Measurements from ENCODE around the gene HS1BP3. TPM values are rescaled to one million over a fixed set of nuclear protein-coding genes. Genes with fewer than 3 reads are reported as not detected.

The HS1BP3 gene
- total and polyA plus RNA-seq, 10 donors = 8.8 to 38.0 (median 25.9) TPM

DNA sequence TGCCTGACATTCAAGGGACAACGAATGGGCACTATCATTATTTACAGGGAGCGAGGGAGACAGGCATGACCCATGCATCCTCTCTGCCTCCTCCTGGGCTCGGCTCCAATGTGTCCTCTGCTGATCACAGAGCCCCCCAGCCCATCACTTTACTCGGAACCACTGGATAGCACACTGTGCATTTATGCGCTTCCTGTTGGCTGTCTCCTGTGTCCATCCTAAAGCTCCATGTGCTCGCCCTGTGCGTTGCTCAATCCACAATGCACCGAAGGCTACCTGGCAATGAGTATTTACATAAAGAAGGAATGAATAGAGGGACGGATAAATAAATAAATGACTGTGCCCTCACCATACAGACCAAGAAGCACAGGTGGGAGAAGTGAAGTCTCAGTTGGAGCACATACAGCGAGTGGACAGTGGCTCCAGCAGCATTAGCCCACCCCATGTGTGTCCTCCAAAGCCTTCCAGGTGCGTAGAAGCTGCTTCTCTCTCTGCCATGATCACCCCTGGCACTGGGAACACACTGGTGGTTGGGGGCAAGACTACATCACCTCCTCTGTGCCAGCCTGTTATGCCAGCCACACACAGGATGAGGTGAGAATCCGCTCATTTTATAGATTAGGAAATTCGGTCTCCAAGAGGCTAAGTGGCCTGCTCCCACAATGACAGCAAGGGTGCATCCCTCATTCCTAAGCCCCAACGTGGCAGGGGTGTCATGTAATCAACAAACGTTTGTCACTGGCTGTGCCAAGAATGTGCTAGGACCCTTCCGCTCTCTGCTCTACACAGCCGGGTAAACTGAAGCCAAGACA is 13.7 kb upstream of the HS1BP3 start:
- peaks cover 0 to 100% (median 73%) of the 10 kb centered on the region in 7 donors for H3K27me3 ChIP-seq (replicated peaks in 1 of 7)
- WGBS, 5 donors = 33 to 44% (median 38%) methylated on average over 12 to 17 of the region's 17 CpGs
- peaks cover 18 to 52% (median 36%) of the 10 kb centered on the region in 6 donors for H3K4me1 ChIP-seq
- peak; percentile 70 for DNase-seq
- H3K36me3 ChIP-seq = no peaks in the 10 kb centered on the region
- H3K9me3 ChIP-seq = no peaks in the 10 kb centered on the region
- peak overlapping the region in 1 of 8 donors; percentile 74 for H3K4me3 ChIP-seq
- H3K27ac ChIP-seq = no peak overlapping the region
- intact Hi-C loops (cut with DNase I; ENCODE audit: low total_unique reads) = no loop called here
- TF ChIP-seq POLR2A (IDR thresholded peaks at IDR 0.05) = no peak
- no peak for TF ChIP-seq POLR2AphosphoS5 (IDR thresholded peaks at IDR 0.05)
- TF ChIP-seq, protein P1, sequence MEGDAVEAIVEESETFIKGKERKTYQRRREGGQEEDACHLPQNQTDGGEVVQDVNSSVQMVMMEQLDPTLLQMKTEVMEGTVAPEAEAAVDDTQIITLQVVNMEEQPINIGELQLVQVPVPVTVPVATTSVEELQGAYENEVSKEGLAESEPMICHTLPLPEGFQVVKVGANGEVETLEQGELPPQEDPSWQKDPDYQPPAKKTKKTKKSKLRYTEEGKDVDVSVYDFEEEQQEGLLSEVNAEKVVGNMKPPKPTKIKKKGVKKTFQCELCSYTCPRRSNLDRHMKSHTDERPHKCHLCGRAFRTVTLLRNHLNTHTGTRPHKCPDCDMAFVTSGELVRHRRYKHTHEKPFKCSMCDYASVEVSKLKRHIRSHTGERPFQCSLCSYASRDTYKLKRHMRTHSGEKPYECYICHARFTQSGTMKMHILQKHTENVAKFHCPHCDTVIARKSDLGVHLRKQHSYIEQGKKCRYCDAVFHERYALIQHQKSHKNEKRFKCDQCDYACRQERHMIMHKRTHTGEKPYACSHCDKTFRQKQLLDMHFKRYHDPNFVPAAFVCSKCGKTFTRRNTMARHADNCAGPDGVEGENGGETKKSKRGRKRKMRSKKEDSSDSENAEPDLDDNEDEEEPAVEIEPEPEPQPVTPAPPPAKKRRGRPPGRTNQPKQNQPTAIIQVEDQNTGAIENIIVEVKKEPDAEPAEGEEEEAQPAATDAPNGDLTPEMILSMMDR (IDR thresholded peaks at IDR 0.05 in 8 of 11, conservative IDR thresholded peaks at IDR 0.05 in 3 of 11) = no peak

DNA sequence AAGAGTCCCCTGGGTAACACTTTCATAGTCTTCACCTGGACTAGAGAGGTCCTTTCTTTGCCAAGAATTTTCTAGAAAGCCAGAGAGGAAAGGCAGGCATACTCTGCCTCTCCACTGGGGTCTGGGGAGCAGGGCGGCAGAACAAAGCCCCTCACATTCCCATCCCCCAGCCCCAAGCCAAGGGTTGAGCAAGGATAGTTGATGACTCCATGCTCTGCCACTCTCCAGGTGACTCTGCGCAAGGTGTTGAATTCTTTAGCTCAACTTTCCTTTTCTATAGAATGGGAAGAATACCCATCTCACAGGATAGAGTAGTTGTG is 13.1 kb upstream of the HS1BP3 start:
- Histone ChIP-seq H3K4me1 (peaks cover 18 to 46% (median 32%) of the 10 kb centered on the region in 6 donors), H3K27me3 (replicated peaks in 1 of 7) (peaks cover 0 to 99% (median 70%) of the 10 kb centered on the region in 7 donors), H3K9me3 (no peaks in the 10 kb centered on the region), H3K4me3 (no peak overlapping the region), H3K36me3 (no peaks in the 10 kb centered on the region), H3K27ac (no peak overlapping the region)
- no peak for DNase-seq
- no peak for TF ChIP-seq POLR2AphosphoS5 (IDR thresholded peaks at IDR 0.05)
- TF ChIP-seq POLR2A (IDR thresholded peaks at IDR 0.05) = no peak
- TF ChIP-seq, protein P1 (IDR thresholded peaks at IDR 0.05 in 8 of 11, conservative IDR thresholded peaks at IDR 0.05 in 3 of 11) = no peak
- WGBS, 5 donors = 53 to 77% (median 73%) methylated on average over 2 of the region's 2 CpGs
- intact Hi-C loops (cut with DNase I; ENCODE audit: low total_unique reads) = no loop called here

DNA sequence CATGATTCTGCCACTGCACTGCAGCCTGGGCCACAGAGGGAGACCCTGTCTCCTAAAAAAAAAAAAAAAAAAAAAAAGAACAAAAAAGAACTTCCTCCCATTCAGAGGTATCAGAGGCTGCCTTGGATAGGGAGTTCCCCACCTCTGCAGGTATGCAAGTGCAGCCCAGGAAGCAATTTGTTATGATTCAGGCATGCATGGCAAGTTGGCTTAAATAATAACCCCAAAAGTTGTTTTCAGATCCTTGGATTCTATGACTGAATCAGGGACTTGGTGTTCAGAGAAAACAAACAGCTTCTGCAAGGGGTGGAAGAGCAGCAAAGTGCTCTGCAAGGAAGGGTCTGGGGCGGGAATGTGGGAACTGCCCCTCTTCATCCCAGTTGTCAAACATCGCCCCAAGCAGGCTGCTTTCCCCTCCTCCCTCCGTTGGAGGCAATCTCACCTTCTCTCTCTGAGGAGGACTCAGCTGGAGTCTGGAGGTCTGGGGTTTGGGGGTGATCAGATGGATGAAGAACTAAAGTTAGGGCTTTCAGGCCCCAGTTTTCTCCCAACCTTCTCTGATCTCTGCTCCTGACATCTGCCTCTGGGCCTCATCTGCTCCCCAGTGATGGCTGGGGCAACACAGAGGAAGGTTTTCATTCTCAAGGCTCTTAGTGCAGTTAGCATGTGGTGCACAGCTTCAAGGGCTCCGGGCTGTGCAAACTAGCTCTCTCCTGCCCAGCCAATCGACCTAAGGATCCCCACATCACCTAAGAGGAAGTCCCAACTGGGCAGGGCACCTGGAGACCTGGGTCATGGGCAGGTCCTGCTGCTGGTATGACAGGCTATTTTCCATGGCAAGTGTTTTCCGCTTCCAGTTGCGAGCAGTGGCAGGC is 12.5 kb upstream of the HS1BP3 start:
- Histone ChIP-seq H3K27me3 (replicated peaks in 1 of 7) (peaks cover 0 to 93% (median 64%) of the 10 kb centered on the region in 7 donors), H3K4me3 (no peak overlapping the region), H3K36me3 (no peaks in the 10 kb centered on the region), H3K4me1 (peaks cover 18 to 40% (median 31%) of the 10 kb centered on the region in 6 donors), H3K27ac (no peak overlapping the region), H3K9me3 (no peaks in the 10 kb centered on the region)
- TF ChIP-seq POLR2A (IDR thresholded peaks at IDR 0.05) (no peak), POLR2AphosphoS5 (IDR thresholded peaks at IDR 0.05) (no peak)
- TF ChIP-seq, protein P1 (IDR thresholded peaks at IDR 0.05 in 8 of 11, conservative IDR thresholded peaks at IDR 0.05 in 3 of 11) = no peak
- peak; percentile 59 for DNase-seq
- 35 to 61% (median 51%) methylated on average over 5 to 7 of the region's 7 CpGs for WGBS, 5 donors
- intact Hi-C loops (cut with DNase I; ENCODE audit: low total_unique reads) = no loop called here

All from spleen (tissue), 11 donors.